Skeletal muscle satellite cell (primary cell): ENCODE results near the gene CFAP210.
A peak's percentile ranks its signal among the peaks of the same experiment; 100 is the strongest.
"Not testable (repeated sequence)": the region's sequence is repeated elsewhere in the genome, so short reads cannot be mapped to it uniquely, and the experiment has no call there.

ENCODE experiments used
- H3K27me3 ChIP-seq: 2 replicates; pipeline ENCODE4 v1.7.0; 2013; ENCODE audit warnings: low read length; ENCODE audit not compliant: control insufficient read depth, insufficient read depth
- H3K36me3 ChIP-seq: 2 replicates; pipeline ENCODE4 v1.7.0; 2013; ENCODE audit warnings: mild to moderate bottlenecking, control low read depth, low read length; ENCODE audit not compliant: insufficient read depth
- H3K4me1 ChIP-seq: 2 replicates; pipeline ENCODE4 v1.7.0; 2013; ENCODE audit warnings: low read length; ENCODE audit not compliant: control insufficient read depth, insufficient read depth
- H3K4me2 ChIP-seq: 2 replicates; pipeline ENCODE4 v1.7.0; 2013; ENCODE audit warnings: mild to moderate bottlenecking, low read length
- H3K4me3 ChIP-seq: 2 replicates; pipeline ENCODE4 v1.7.0; 2013; ENCODE audit warnings: low read length
- H3K9ac ChIP-seq: 2 replicates; pipeline ENCODE4 v1.7.0; 2013; ENCODE audit warnings: mild to moderate bottlenecking, low read depth, low read length, moderate library complexity
- H3K9me3 ChIP-seq: replicated peaks from 2 replicates; pipeline ENCODE4 v1.7.0; 2013; ENCODE audit warnings: mild to moderate bottlenecking, control low read depth, low read length

CFAP210 gene

DNA sequence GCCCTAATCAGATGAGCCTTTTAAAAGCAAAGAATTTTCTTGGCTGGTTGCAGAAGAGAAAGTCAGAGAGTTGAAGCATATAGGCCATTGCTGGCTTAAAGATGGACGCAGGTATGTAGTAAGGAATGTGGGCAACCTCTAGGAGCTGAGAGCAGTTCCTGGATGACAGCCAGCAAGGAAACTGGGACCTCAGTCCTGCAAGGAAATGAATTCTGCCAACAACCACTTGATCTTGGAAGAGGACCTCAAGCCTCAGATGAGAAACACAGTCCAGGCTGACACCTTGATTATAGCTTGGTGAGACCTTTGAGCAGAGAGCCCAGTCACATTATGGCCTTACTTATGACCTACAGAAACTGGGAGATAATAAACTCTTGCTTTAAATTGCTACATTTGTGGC, 15.8 kb upstream of the CFAP210 start:
- no peaks in the 10 kb centered on the region for H3K9me3 ChIP-seq
- peaks cover under 1% of the 10 kb centered on the region for H3K4me1 ChIP-seq
- no peaks in the 10 kb centered on the region for H3K27me3 ChIP-seq
- H3K4me2 ChIP-seq = no peak overlapping the region
- H3K9ac ChIP-seq = no peak overlapping the region
- no peaks in the 10 kb centered on the region for H3K36me3 ChIP-seq
- H3K4me3 ChIP-seq = no peak overlapping the region

DNA sequence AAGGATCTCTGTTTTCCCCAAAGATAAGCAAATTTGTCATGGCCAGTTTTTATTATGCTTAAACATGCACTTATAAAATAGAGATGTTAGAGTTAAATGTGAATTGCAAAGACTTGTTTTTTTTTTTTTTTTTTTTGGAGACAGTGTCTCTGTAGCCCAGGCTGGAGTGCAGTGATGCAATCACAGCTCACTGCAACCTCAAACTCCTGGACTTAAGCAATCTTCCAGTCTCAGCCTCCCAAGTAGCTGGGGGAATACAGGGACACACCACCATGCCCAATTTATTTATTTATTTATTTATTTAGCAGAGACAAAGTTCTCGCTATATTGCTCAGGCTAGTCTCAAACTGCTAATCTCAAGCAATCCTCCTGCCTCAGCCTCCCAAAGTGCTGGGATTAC, 15.1 kb upstream of the CFAP210 start:
- H3K36me3 ChIP-seq = no peaks in the 10 kb centered on the region
- no peak overlapping the region for H3K4me2 ChIP-seq
- H3K27me3 ChIP-seq = no peaks in the 10 kb centered on the region
- no peaks in the 10 kb centered on the region for H3K9me3 ChIP-seq
- no peak overlapping the region for H3K4me3 ChIP-seq
- H3K4me1 ChIP-seq = no peaks in the 10 kb centered on the region
- H3K9ac ChIP-seq = no peak overlapping the region

DNA sequence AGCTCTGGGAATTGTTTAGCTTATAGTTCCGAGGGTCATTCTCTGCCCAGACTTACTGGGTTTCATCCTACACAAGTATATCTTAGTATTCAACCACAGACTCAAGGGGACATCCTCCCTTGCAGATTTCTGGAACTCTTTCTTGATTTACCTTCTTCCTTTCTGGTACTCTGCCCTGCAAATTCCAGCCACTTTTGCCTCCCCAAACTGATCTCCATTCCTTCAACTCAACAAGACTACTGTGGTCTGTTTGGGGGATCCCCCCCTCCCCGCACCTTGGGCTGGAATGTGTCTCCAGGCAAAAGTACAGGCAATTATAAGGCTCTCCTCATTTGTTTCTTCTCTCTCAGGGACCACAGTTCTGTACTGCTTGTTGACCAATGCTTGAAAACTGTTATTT, 13.4 kb upstream of the CFAP210 start:
- no peaks in the 10 kb centered on the region for H3K36me3 ChIP-seq
- H3K4me2 ChIP-seq = no peak overlapping the region
- H3K27me3 ChIP-seq = no peaks in the 10 kb centered on the region
- H3K9me3 ChIP-seq = no peaks in the 10 kb centered on the region
- no peaks in the 10 kb centered on the region for H3K4me1 ChIP-seq
- H3K4me3 ChIP-seq = no peak overlapping the region
- H3K9ac ChIP-seq = no peak overlapping the region

DNA sequence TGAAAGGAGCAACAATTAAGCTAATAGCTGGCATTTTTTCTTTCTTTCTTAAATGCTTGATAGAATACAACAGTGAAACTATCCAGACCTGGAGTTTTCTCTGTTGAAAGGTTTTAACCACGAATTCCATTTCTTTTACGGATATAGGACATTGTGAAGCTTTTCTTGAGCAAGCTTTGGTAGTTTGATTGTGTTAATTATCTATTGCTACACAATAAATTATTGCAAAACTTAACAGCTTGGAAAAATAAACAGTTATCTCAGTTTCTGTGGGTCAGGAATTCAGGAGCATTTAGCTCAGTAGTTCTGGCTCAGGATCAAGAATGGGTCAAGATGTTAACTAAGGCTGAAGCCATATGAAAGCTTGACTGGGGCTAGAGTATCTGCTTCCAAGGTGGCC, 11.7 kb upstream of the CFAP210 start:
- Histone ChIP-seq H3K9me3 (no peaks in the 10 kb centered on the region), H3K4me1 (no peaks in the 10 kb centered on the region), H3K4me2 (no peak overlapping the region), H3K9ac (no peak overlapping the region), H3K27me3 (no peaks in the 10 kb centered on the region), H3K4me3 (no peak overlapping the region), H3K36me3 (no peaks in the 10 kb centered on the region)

- Histone ChIP-seq H3K9ac (no peak overlapping the region), H3K36me3 (no peaks in the 10 kb centered on the region), H3K4me1 (no peaks in the 10 kb centered on the region), H3K4me3 (no peak overlapping the region), H3K4me2 (no peak overlapping the region), H3K27me3 (no peaks in the 10 kb centered on the region), H3K9me3 (no peaks in the 10 kb centered on the region)
These were observed 10.0 kb upstream of the CFAP210 start for GRCh38 chr2:169704160-169704708.

DNA sequence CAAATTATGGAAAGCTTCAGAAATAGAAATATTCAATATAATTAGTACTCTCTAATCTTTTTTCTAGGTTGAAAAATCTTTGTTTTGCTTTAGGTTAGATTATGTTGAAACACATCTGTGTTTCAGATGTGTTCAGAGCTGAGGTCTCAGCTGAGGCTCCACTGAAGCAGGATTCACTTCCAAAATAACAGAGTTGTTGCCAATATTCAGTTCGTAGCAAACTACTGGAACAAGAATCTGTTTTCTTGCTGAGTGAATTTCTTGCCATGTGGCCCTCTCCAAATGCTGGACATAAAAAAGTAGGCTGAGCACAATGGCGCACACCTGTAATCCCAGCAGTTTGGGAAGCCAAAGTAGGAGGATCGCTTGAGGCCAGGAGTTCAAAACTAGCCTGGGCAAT, 8.8 kb upstream of the CFAP210 start:
- H3K4me2 ChIP-seq = no peak overlapping the region
- H3K4me1 ChIP-seq = no peaks in the 10 kb centered on the region
- H3K36me3 ChIP-seq = no peaks in the 10 kb centered on the region
- H3K9me3 ChIP-seq = no peaks in the 10 kb centered on the region
- H3K9ac ChIP-seq = no peak overlapping the region
- H3K4me3 ChIP-seq = no peak overlapping the region
- no peaks in the 10 kb centered on the region for H3K27me3 ChIP-seq

DNA sequence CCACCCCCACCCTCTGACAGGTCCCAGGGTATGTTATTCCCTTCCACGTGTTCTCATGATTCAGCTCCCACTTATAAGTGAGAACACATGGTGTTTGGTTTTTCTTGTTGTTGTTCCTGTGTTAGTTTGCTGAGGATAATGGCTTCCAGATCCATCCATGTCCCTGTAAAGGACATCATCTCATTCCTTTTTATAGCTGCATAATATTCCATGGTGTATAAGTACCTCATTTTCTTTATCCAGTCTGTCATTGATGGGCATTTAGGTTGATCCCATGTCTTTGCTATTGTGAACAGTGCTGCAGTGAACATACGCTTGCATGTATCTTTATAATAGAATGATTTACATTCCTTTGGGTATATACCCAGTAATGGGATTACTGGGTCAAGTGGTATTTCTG, 5.0 kb upstream of the CFAP210 start:
- not testable (repeated sequence) for H3K27me3 ChIP-seq, H3K9me3 ChIP-seq, H3K4me1 ChIP-seq, H3K4me3 ChIP-seq, H3K4me2 ChIP-seq, H3K36me3 ChIP-seq, H3K9ac ChIP-seq

GRCh38 chr2:169696381-169696780, 2.2 kb upstream of the CFAP210 start:
- H3K4me2 ChIP-seq = no peak overlapping the region
- no peak overlapping the region for H3K9ac ChIP-seq
- no peaks in the 10 kb centered on the region for H3K36me3 ChIP-seq
- H3K4me1 ChIP-seq = no peaks in the 10 kb centered on the region
- no peak overlapping the region for H3K4me3 ChIP-seq
- H3K9me3 ChIP-seq = no peaks in the 10 kb centered on the region
- H3K27me3 ChIP-seq = no peaks in the 10 kb centered on the region

DNA sequence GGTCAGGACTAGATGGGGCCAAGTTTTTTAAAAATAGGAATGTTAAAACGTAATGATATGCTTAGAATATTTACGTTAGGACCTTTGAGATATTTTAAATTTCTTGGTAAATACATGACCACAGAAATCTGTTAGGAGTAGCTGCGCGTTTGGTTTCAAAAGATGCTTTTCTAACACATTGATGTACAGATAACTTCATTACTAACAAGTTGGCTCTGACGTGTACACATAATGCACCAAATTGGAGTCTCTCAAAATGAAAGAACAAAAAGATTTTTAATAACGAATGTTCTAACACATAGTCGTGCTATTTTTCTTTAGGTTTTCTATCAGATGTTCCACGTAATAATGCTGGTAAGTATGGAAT, 672 bp upstream of the CFAP210 start:
- Histone ChIP-seq H3K27me3 (no peaks in the 10 kb centered on the region), H3K9ac (peak overlapping the region; percentile 87), H3K9me3 (no peaks in the 10 kb centered on the region), H3K4me2 (peak overlapping the region; percentile 85), H3K4me3 (peak overlapping the region; percentile 71), H3K4me1 (no peaks in the 10 kb centered on the region), H3K36me3 (no peaks in the 10 kb centered on the region)

- Histone ChIP-seq H3K36me3 (no peaks in the 10 kb centered on the region), H3K4me2 (peak overlapping the region; percentile 85), H3K9ac (peak overlapping the region; percentile 87), H3K4me1 (no peaks in the 10 kb centered on the region), H3K27me3 (peaks cover 3% of the 10 kb centered on the region), H3K4me3 (no peak overlapping the region), H3K9me3 (no peaks in the 10 kb centered on the region)
These were observed 845 bp downstream of the CFAP210 start for GRCh38 chr2:169693360-169693759.

DNA sequence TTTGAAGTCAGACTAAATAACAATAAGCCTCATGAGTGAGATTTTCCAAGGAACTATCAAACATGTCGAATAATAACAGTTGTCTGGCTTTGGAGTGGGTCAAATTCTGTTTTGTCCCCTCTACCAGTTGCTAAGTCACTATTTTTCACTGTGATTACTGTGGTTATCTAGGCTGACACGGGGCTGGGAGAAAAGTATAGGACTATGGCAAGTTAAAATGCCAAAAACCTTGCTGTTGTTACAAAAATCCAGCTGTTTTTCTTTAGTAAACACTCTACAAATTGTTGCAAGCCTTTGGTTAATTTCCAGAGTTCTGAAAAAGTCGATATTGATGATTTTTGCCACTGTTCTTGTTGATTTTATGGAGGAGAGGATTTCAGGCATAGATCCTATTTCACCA, 1.5 kb downstream of the CFAP210 start:
- H3K4me2 ChIP-seq = no peak overlapping the region
- no peak overlapping the region for H3K4me3 ChIP-seq
- peaks cover 3% of the 10 kb centered on the region for H3K27me3 ChIP-seq

GRCh38 chr2:169690958-169691357, 3.2 kb downstream of the CFAP210 start:
- H3K36me3 ChIP-seq = no peaks in the 10 kb centered on the region
- no peaks in the 10 kb centered on the region for H3K9me3 ChIP-seq
- no peak overlapping the region for H3K9ac ChIP-seq
- no peaks in the 10 kb centered on the region for H3K4me1 ChIP-seq
- H3K4me2 ChIP-seq = no peak overlapping the region
- H3K4me3 ChIP-seq = no peak overlapping the region
- H3K27me3 ChIP-seq = peaks cover 3% of the 10 kb centered on the region

More for the DNA sequence above, 1.5 kb downstream of the CFAP210 start:
- Histone ChIP-seq H3K9me3 (no peaks in the 10 kb centered on the region), H3K4me1 (no peaks in the 10 kb centered on the region), H3K9ac (no peak overlapping the region), H3K36me3 (no peaks in the 10 kb centered on the region)
